GM19438 (cell line): ENCODE measurements around the gene SLC27A2.
A peak's percentile ranks its signal among the peaks of the same experiment; 100 is the strongest.

Source experiments
- ATAC-seq: cut with Tn5 transposase; IDR thresholded peaks from one replicate; pipeline ENCODE4 v1.9.1; 2021; ENCODE audit warnings: low read depth; ENCODE audit not compliant: unreplicated experiment

The SLC27A2 gene

GRCh38 chr15:50233192-50233736, 51.3 kb downstream of the SLC27A2 start:
- no peak for ATAC-seq

- ATAC-seq: no peak
These were observed 52.8 kb downstream of the SLC27A2 start for GRCh38 chr15:50234764-50235163.

- no peak for ATAC-seq
These were observed 53.8 kb downstream of the SLC27A2 start for GRCh38 chr15:50235794-50236193.

GRCh38 chr15:50236433-50236832, 54.4 kb downstream of the SLC27A2 start:
- no peak for ATAC-seq

GRCh38 chr15:50238255-50238654, 56.3 kb downstream of the SLC27A2 start:
- no peak for ATAC-seq

- ATAC-seq: no peak
These were observed 59.9 kb downstream of the SLC27A2 start for GRCh38 chr15:50241684-50242450.

- no peak for ATAC-seq
These were observed 62.2 kb downstream of the SLC27A2 start for GRCh38 chr15:50244153-50244552.

- no peak for ATAC-seq
These were observed 63.1 kb downstream of the SLC27A2 start for GRCh38 chr15:50244959-50245624.

- ATAC-seq: no peak
These were observed 64.6 kb downstream of the SLC27A2 start for GRCh38 chr15:50246631-50247030.

GRCh38 chr15:50247819-50248655, 66.0 kb downstream of the SLC27A2 start:
- peak; percentile 94 for ATAC-seq

GRCh38 chr15:50248994-50249582, 67.1 kb downstream of the SLC27A2 start:
- ATAC-seq: no peak

GRCh38 chr15:50249704-50250103, 67.7 kb downstream of the SLC27A2 start:
- ATAC-seq: no peak

GRCh38 chr15:50250760-50251394, 68.9 kb downstream of the SLC27A2 start:
- no peak for ATAC-seq

- no peak for ATAC-seq
These were observed 69.7 kb downstream of the SLC27A2 start for GRCh38 chr15:50251638-50252182.

- no peak for ATAC-seq
These were observed 70.6 kb downstream of the SLC27A2 start for GRCh38 chr15:50252556-50252955.

GRCh38 chr15:50256188-50257041, 74.4 kb downstream of the SLC27A2 start:
- ATAC-seq: no peak

GRCh38 chr15:50257332-50257731, 75.3 kb downstream of the SLC27A2 start:
- ATAC-seq: no peak

- ATAC-seq: no peak
These were observed 75.9 kb downstream of the SLC27A2 start for GRCh38 chr15:50257924-50258323.

GRCh38 chr15:50259276-50259675, 77.3 kb downstream of the SLC27A2 start:
- ATAC-seq: no peak
